OCI-LY7 (cell line): Measurements from ENCODE around the gene GMPPA.

Experiments used
- EZH2phosphoT487 ChIP-seq: fragments of 200-600 bp; sonication (generic); IDR thresholded peaks from 2 replicates; pipeline ENCODE4 v1.6.1; 2018; ENCODE audit warnings: low read depth, borderline replicate concordance, mild to moderate bottlenecking, mixed run types, antibody characterized with exemption, low read length, moderate library complexity, mixed read lengths
- TF ChIP-seq, protein P1 (sequence below): fragments of 200-600 bp; sonication (generic); conservative IDR thresholded peaks from 2 replicates; pipeline ENCODE4 v1.5.1; 2014; ENCODE audit warnings: mild to moderate bottlenecking, antibody characterized with exemption, low read length, moderate library complexity, mixed read lengths

DNA sequence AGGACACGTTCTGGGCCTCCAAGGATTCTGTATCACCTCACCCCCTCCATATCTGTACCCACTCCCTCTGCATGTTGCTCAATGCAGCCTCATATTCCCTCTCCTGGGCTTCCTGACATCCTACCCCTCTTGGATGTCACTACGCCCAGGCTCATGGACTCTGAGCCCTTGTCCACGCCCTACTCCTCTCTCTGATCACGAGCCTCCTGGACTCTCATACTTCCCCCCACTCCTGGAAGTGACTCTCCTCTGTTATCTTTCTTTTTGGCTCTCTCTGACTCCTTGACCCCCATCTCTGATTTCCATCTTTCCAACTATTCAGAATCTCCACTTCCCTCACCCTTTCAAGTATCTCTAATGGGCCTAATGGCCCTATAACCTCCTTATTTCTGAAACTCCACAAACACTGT, 47.3 kb downstream of the GMPPA start:
- TF ChIP-seq, protein P1, sequence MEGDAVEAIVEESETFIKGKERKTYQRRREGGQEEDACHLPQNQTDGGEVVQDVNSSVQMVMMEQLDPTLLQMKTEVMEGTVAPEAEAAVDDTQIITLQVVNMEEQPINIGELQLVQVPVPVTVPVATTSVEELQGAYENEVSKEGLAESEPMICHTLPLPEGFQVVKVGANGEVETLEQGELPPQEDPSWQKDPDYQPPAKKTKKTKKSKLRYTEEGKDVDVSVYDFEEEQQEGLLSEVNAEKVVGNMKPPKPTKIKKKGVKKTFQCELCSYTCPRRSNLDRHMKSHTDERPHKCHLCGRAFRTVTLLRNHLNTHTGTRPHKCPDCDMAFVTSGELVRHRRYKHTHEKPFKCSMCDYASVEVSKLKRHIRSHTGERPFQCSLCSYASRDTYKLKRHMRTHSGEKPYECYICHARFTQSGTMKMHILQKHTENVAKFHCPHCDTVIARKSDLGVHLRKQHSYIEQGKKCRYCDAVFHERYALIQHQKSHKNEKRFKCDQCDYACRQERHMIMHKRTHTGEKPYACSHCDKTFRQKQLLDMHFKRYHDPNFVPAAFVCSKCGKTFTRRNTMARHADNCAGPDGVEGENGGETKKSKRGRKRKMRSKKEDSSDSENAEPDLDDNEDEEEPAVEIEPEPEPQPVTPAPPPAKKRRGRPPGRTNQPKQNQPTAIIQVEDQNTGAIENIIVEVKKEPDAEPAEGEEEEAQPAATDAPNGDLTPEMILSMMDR = no peak
- TF ChIP-seq EZH2phosphoT487 = no peak
